HG03097 (cell line): ENCODE data around the gene GTF3A.
A peak's percentile ranks its signal among the peaks of the same experiment; 100 is the strongest.

Experiments
- ATAC-seq: cut with Tn5 transposase; IDR thresholded peaks from one replicate; pipeline ENCODE4 v1.9.1; 2021; ENCODE audit not compliant: unreplicated experiment, low FRiP score

The GTF3A gene

GRCh38 chr13:27404680-27405079 lies 19.7 kb upstream of the GTF3A start:
- ATAC-seq, result no peak

GRCh38 chr13:27405546-27406134 lies 18.8 kb upstream of the GTF3A start:
- ATAC-seq, result no peak

GRCh38 chr13:27406178-27406939 lies 18.1 kb upstream of the GTF3A start:
- no peak for ATAC-seq

- ATAC-seq, result no peak
These were observed 16.3 kb upstream of the GTF3A start for GRCh38 chr13:27408074-27408473.

- no peak for ATAC-seq
These were observed 15.4 kb upstream of the GTF3A start for GRCh38 chr13:27409013-27409412.

GRCh38 chr13:27411341-27411740 lies 13.1 kb upstream of the GTF3A start:
- ATAC-seq, result no peak

- no peak for ATAC-seq
These were observed 9.3 kb upstream of the GTF3A start for GRCh38 chr13:27415116-27415515.

- no peak for ATAC-seq
These were observed 5.1 kb upstream of the GTF3A start for GRCh38 chr13:27419328-27419727.

- no peak for ATAC-seq
These were observed 3.1 kb upstream of the GTF3A start for GRCh38 chr13:27421101-27421871.

- ATAC-seq, result no peak
These were observed 1.1 kb upstream of the GTF3A start for GRCh38 chr13:27423333-27423732.

GRCh38 chr13:27425158-27425917 lies 919 bp downstream of the GTF3A start:
- ATAC-seq, result no peak

- ATAC-seq, result peak; percentile 52
These were observed 1.7 kb downstream of the GTF3A start for GRCh38 chr13:27425918-27426630.

GRCh38 chr13:27427641-27428040 lies 3.2 kb downstream of the GTF3A start:
- no peak for ATAC-seq

GRCh38 chr13:27428160-27428559 lies 3.7 kb downstream of the GTF3A start:
- no peak for ATAC-seq

- ATAC-seq, result no peak
These were observed 7.8 kb downstream of the GTF3A start for GRCh38 chr13:27432180-27432579.

- ATAC-seq, result no peak
These were observed 8.3 kb downstream of the GTF3A start for GRCh38 chr13:27432611-27433210.

- ATAC-seq, result no peak
These were observed 12.7 kb downstream of the GTF3A start for GRCh38 chr13:27437126-27437525.

- no peak for ATAC-seq
These were observed 16.0 kb downstream of the GTF3A start for GRCh38 chr13:27440408-27440807.

- no peak for ATAC-seq
These were observed 17.7 kb downstream of the GTF3A start for GRCh38 chr13:27442071-27442647.

GRCh38 chr13:27442797-27443196 lies 18.4 kb downstream of the GTF3A start:
- no peak for ATAC-seq
